ENCODE results near the gene ZNF136.

- no peak for TF ChIP-seq CTCF (IDR thresholded peaks at IDR 0.05)
- no peak for TF ChIP-seq POLR2A (IDR thresholded peaks at IDR 0.05)
These were observed 67.1 kb downstream of the ZNF136 start for GRCh38 chr19:12229990-12230389.
